ENCODE measurements around the gene MACF1.
"Not testable (repeated sequence)": the region's sequence is repeated elsewhere in the genome, so short reads cannot be mapped to it uniquely, and the experiment has no call there.

- TF ChIP-seq CTCF, EP300, POLR2A (IDR thresholded peaks at IDR 0.05): not testable (repeated sequence)
Observed at GRCh38 chr1:39498821-39499220, 294.3 kb downstream of the MACF1 start.
